NCI-H774 (cell line): ENCODE measurements around the gene KIF26A.

Experiments
- DNase-seq: peaks from one replicate; lab custom pipeline; 2025; lab: John Stamatoyannopoulos, UW

The KIF26A gene

DNA sequence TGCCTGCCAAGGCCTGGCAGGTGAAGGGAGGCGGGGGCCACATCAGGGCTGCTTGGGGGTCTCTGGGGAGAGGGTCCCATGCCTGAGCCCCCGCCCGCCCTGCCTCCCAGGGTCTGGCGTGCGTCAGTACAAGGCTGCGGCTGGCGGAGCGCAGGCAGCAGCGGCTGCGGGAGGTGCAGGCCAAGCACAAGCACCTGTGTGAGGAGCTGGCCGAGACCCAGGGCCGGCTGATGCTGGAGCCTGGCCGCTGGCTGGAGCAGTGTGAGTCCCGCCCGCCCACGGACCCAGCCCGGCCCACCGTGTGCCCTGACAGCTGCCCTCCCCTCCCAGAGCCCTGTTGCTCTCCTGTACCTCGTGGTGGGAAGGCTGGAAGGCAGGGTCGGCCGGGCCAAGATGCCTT is 40.7 kb downstream of the KIF26A start:
- DNase-seq = no peak

- DNase-seq = no peak
Measured at GRCh38 chr14:104179564-104180129, 41.3 kb downstream of the KIF26A start.

GRCh38 chr14:104180561-104181165 is 42.3 kb downstream of the KIF26A start:
- no peak for DNase-seq

GRCh38 chr14:104181761-104182530 is 43.6 kb downstream of the KIF26A start:
- no peak for DNase-seq

DNA sequence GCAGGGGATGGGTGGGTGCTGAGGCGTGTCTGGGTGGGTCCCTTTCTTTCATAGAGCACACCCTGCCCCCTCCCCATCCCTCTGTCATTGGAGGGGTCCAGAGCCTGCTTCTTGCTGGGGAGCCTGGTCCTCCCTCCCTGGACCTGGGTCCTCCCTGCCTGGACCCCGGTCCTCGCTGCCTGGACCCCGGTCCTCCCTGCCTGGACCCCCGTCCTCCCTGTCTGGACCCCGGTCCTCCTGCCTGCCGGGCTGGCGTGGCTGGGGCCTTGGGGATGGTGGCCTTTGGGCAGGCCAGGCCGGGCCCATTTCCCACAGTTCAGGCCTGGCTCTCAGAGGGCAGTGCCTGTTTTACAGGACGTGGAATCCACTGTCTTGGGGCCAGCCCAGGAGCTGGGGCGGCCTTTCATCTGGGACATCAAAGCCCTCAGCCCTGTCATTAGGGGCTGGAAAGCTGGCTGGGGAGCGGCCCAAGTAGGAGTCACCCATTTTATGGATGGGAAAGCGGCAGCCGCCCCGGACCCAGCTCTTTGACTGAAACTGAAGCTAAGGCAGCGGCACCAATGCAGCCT is 44.6 kb downstream of the KIF26A start:
- DNase-seq = no peak

DNA sequence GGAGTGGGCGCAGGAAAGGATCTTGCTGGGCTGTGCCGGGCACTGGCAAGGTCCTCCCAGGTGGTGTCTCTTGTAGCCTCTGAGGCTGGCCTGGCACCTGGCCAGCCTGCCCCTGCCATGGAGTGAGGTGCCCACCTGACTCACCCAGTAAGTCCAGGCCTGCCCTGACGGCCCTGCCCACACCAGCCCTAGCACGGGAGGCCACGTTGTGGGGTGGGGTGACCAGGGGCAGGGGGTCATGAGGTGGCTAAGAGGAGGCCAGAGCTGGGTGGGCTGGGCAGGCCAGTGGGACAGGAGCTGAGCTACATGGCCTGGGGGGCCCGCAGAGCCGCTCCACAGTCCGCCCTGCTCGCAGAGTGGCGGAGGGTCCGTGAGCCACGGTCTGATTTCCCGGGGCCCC is 45.4 kb downstream of the KIF26A start:
- no peak for DNase-seq

- no peak for DNase-seq
Measured at GRCh38 chr14:104184506-104184905, 46.1 kb downstream of the KIF26A start.

DNA sequence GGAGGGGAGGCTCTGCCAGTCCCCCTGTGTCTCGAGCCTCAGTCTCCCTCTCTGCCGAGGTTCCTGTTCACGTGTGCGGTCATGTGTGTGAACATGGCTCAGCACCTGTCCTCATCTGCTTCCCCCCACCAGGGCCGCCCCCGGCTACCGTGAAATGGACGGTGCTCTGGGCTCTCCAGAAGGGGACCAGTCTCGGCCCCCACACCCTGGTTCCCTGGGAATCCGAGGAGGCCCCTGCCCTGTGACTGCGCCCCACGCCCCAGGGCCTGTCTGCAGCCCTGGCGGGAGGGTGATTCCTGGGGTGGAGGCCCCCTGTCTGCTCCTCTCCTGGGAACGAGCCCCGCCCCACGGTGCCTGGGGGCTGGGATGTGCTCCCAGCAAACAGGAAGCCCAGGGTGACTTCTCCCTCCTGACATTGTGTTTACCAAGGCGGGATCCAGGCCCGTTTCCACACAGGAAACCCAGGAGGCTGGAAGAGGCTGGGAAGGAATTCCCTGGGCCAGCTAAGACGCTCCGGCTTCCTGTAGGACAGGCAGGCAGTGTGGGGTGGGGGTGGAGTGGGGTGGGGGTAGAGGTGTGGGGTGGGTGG is 46.6 kb downstream of the KIF26A start:
- DNase-seq = no peak

- no peak for DNase-seq
Measured at GRCh38 chr14:104185916-104186495, 47.6 kb downstream of the KIF26A start.

DNA sequence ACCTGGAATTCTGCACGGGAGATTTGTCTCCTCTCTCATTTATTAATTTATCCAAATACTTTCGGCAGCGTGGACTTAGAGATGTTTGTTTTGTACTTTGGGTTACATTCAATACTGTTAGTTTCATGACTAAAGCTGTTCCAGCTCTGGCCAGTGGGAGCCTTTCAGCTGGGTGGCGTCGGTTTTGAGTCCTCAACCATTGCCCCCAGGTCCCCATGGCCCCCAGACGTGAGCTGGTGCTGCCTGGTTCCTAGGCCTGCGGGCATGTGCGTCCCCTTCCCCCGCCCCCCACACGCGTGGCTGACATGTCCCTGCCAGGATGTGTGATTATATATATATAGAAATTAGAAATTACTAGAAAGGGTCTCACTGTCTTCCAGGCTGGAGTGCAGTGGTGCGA is 48.2 kb downstream of the KIF26A start:
- DNase-seq = no peak

- no peak for DNase-seq
Measured at GRCh38 chr14:104187121-104187889, 48.9 kb downstream of the KIF26A start.

- no peak for DNase-seq
Measured at GRCh38 chr14:104187931-104188726, 49.7 kb downstream of the KIF26A start.

DNA sequence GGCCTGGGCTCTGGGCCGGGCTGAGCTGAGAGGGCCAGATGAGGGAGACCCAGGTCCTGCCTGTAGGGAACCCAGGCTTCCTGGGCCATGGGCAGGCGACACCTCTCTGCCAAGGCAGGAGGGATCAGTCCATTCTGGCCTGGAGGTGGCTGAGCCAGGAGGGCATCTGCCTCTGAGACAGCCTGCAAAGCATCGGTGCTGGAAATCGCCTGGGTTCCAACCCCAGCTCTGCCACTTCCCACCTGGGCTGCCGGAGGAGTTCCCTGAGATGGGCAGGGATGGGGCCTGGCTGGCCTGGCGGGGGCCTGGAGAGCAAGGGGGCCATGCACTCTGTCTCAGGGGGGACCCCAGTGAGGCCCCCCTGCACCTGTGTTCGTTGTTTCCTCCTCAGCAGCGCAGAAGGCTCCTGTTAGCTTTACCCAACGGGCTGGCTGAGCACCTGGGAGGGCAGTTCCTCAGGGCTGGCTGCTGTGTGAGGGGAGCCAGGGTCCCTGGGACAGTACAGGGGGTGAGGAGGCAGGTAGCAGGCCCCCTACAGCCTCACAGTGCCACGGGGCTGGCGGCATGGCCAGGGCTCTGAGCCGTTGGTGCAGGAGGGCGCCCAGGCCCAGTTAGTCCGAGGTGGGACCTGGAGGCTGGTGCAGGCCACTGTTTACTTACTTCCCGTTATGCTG is 50.5 kb downstream of the KIF26A start:
- no peak for DNase-seq

- no peak for DNase-seq
Measured at GRCh38 chr14:104189629-104190335, 51.4 kb downstream of the KIF26A start.

GRCh38 chr14:104190396-104191000 is 52.1 kb downstream of the KIF26A start:
- DNase-seq = no peak

DNA sequence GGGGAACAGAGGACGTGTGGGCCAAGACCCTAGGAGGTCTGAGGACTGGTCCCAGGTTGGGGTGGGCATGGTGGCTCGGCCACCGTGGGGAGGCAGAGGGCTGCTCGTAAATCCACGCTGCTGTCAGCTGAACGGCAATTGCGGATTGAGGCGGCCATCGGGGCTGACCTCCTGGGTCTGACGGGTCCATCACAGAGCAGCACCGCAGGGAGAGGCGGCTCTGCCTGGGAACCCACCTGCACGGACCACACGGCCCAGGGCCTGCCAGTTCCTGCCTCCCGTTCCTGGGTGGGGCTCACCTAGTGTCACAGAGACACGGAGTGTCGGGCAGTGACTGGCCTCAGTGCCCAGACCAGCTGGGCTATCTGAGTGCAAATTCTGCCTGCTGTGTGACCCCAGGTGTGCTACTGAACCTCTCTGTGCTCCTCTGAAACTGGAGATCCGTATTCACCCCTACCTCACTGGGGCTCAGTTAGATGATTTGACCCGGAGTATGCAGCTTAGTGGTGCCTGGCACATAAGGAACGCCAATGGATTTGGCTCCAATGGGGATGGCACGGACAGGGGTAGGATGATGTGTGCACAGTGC is 53.1 kb downstream of the KIF26A start:
- no peak for DNase-seq

- DNase-seq = no peak
Measured at GRCh38 chr14:104192146-104192882, 53.9 kb downstream of the KIF26A start.

DNA sequence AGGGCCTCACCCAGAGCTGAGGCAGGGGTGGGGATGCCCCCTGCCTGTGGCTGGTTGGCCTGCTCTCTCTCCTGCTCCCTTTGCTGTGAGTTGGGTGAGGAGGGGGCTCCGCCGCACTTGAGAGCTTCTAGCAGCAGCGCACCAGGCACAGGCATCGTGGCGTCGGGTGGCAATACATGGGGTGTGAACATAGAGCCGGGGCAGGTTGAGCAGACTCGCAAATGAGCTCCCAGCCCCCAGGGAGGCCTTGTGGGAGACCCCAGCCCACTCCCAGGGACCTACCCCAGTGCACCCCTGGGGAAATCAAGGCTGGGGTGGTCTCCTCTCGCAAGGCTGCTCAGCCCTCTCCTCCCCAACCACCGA is 54.5 kb downstream of the KIF26A start:
- no peak for DNase-seq
